Astrocyte (in vitro differentiated cells and primary cell): ENCODE results near the gene DNAI4. TPM values are rescaled to one million over a fixed set of nuclear protein-coding genes. Genes with fewer than 3 reads are reported as not detected.
"Not testable (repeated sequence)": the region's sequence is repeated elsewhere in the genome, so short reads cannot be mapped to it uniquely, and the experiment has no call there.

Experiments used
- DNase-seq: peaks from one replicate; pipeline ENCODE4 v3.0.0-alpha.2; 2010; ENCODE audit warnings: low read depth
- FAIRE-seq: peaks from 2 replicates; lab custom pipeline; 2011; peaks lifted over from hg19 to GRCh38; lab: Jason Lieb, UNC
- H2AFZ ChIP-seq: 2 replicates; pipeline ENCODE4 v1.6.0; 2012; ENCODE audit warnings: low read depth, low read length, inconsistent platforms
- H3K27ac ChIP-seq: 2 replicates; pipeline ENCODE4 v1.5.1; 2011; ENCODE audit warnings: low read depth, low read length, inconsistent platforms
- H3K27me3 ChIP-seq: 2 replicates; pipeline ENCODE4 v1.6.0; 2011; ENCODE audit warnings: low read length, inconsistent platforms; ENCODE audit not compliant: insufficient read depth
- H3K36me3 ChIP-seq: 2 replicates; pipeline ENCODE4 v1.5.1; 2011; ENCODE audit warnings: low read length, inconsistent platforms; ENCODE audit not compliant: insufficient read depth
- H3K4me1 ChIP-seq: 2 replicates; pipeline ENCODE4 v1.5.1; 2011; ENCODE audit warnings: low read length, inconsistent platforms; ENCODE audit not compliant: insufficient read depth
- H3K4me2 ChIP-seq: 2 replicates; pipeline ENCODE4 v1.6.0; 2012; ENCODE audit warnings: low read length, inconsistent platforms
- H3K4me3 ChIP-seq: 2 replicates; pipeline ENCODE4 v1.5.1; 2011; ENCODE audit warnings: low read depth, mild to moderate bottlenecking, low read length, inconsistent platforms; ENCODE audit not compliant: insufficient read depth
- H3K79me2 ChIP-seq: 2 replicates; pipeline ENCODE4 v1.6.0; 2012; ENCODE audit warnings: mild to moderate bottlenecking, low read length, inconsistent platforms; ENCODE audit not compliant: insufficient read depth
- H3K9ac ChIP-seq: 2 replicates; pipeline ENCODE4 v1.6.0; 2012; ENCODE audit warnings: mild to moderate bottlenecking, low read length, inconsistent platforms
- H3K9me3 ChIP-seq: 2 replicates; pipeline ENCODE4 v1.5.1; 2012; ENCODE audit warnings: low read depth, mild to moderate bottlenecking, low read length, inconsistent platforms; ENCODE audit not compliant: insufficient read depth
- H4K20me1 ChIP-seq: 2 replicates; pipeline ENCODE4 v1.6.0; 2012; ENCODE audit warnings: low read length, inconsistent platforms; ENCODE audit not compliant: insufficient read depth
- H3K27ac Mint-ChIP-seq: one replicate; pipeline ENCODE4 v1.8.0; 2021; ENCODE audit warnings: mild to moderate bottlenecking, mixed read lengths; ENCODE audit not compliant: unreplicated experiment
- H3K27me3 Mint-ChIP-seq: one replicate; pipeline ENCODE4 v1.8.0; 2021; ENCODE audit warnings: low read depth, mixed read lengths; ENCODE audit not compliant: unreplicated experiment
- H3K36me3 Mint-ChIP-seq: one replicate; pipeline ENCODE4 v1.8.0; 2021; ENCODE audit warnings: low read depth, mixed read lengths; ENCODE audit not compliant: unreplicated experiment
- H3K4me1 Mint-ChIP-seq: one replicate; pipeline ENCODE4 v1.8.0; 2021; ENCODE audit warnings: low read depth, mixed read lengths; ENCODE audit not compliant: unreplicated experiment
- H3K4me3 Mint-ChIP-seq: one replicate; pipeline ENCODE4 v1.8.0; 2021; ENCODE audit warnings: mild to moderate bottlenecking, moderate library complexity, mixed read lengths; ENCODE audit not compliant: unreplicated experiment
- H3K9me3 Mint-ChIP-seq: one replicate; pipeline ENCODE4 v1.8.0; 2021; ENCODE audit warnings: mild to moderate bottlenecking, mixed read lengths; ENCODE audit not compliant: unreplicated experiment
- EZH2 ChIP-seq: IDR thresholded peaks from 2 replicates; pipeline ENCODE4 v1.6.1; 2012; ENCODE audit warnings: mild to moderate bottlenecking, low read length, inconsistent platforms; ENCODE audit not compliant: insufficient read depth
- total RNA-seq: library from RNA; stranded (reverse); gene quantifications from 2 replicates; pipeline ENCODE4 v1.2.1, GENCODE V29; 2021
- TF ChIP-seq, protein P1 (sequence below): IDR thresholded peaks from 2 replicates; pipeline ENCODE4 v1.5.1; 2011; ENCODE audit warnings: low read depth, mild to moderate bottlenecking, inconsistent platforms, low read length, moderate library complexity; ENCODE audit not compliant: insufficient read depth

DNAI4 gene
- total RNA-seq, 1 donor from 2014 or later, result 7.7 TPM

DNA sequence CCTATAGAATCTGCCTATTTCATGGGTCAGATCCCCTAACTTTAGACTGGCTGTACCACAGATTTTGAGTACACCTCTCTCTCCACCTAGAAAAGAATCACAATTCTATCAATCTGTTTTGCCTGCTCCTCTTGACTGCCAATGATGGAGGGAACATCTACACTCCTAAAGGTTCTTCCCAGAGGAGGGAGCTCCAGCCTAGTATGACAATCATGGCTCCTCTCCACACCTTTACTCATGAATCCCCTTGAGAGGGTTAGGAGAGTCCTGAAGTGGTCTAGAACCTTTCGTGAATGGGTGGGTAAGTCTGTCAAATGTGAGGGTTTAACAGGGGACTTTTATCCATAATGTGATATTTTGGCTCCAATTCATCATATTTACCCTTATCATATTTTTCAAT, 48.0 kb downstream of the DNAI4 start:
- Histone ChIP-seq H3K9me3 (no peaks in the 10 kb centered on the region), H3K36me3 (no peaks in the 10 kb centered on the region), H4K20me1 (no peaks in the 10 kb centered on the region), H3K9ac (no peak overlapping the region), H3K79me2 (no peaks in the 10 kb centered on the region), H3K4me1 (no peaks in the 10 kb centered on the region), H3K4me2 (no peak overlapping the region), H3K27ac (no peak overlapping the region), H3K4me3 (no peak overlapping the region), H2AFZ (no peak overlapping the region), H3K27me3 (no peaks in the 10 kb centered on the region)
- TF ChIP-seq, protein P1, sequence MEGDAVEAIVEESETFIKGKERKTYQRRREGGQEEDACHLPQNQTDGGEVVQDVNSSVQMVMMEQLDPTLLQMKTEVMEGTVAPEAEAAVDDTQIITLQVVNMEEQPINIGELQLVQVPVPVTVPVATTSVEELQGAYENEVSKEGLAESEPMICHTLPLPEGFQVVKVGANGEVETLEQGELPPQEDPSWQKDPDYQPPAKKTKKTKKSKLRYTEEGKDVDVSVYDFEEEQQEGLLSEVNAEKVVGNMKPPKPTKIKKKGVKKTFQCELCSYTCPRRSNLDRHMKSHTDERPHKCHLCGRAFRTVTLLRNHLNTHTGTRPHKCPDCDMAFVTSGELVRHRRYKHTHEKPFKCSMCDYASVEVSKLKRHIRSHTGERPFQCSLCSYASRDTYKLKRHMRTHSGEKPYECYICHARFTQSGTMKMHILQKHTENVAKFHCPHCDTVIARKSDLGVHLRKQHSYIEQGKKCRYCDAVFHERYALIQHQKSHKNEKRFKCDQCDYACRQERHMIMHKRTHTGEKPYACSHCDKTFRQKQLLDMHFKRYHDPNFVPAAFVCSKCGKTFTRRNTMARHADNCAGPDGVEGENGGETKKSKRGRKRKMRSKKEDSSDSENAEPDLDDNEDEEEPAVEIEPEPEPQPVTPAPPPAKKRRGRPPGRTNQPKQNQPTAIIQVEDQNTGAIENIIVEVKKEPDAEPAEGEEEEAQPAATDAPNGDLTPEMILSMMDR, result no peak
- TF ChIP-seq EZH2, result no peak
- FAIRE-seq, result no peak
- no peak overlapping the region for H3K4me3 Mint-ChIP-seq
- no peaks in the 10 kb centered on the region for H3K4me1 Mint-ChIP-seq
- no peak for DNase-seq
- H3K27ac Mint-ChIP-seq, result no peak overlapping the region
- H3K36me3 Mint-ChIP-seq, result peaks cover 14% of the 10 kb centered on the region
- H3K27me3 Mint-ChIP-seq, result no peaks in the 10 kb centered on the region
- peaks cover 6% of the 10 kb centered on the region for H3K9me3 Mint-ChIP-seq

DNA sequence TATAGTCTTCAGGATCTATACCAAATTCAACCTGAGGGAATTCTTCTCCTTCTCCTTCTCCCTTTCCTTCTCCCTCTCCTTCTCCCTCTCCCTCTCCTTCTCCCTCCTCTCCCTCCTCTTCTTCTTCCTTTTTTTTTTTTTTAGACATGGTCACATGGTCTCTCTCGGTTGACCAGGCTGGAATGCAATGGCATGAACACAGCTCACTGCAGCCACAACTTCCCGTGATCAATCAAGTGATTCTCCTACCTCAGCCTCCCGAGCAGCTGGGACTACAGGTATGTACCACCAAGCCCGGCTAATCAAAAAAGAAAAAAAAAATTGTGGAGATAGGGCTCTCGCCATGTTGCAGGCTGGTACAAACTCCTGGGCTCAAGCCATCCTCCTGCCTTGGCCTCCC, 51.5 kb downstream of the DNAI4 start:
- no peaks in the 10 kb centered on the region for H3K9me3 Mint-ChIP-seq
- Histone ChIP-seq H3K27ac (no peak overlapping the region), H3K27me3 (no peaks in the 10 kb centered on the region), H3K9me3 (no peaks in the 10 kb centered on the region), H3K4me3 (no peak overlapping the region), H4K20me1 (no peaks in the 10 kb centered on the region), H3K4me1 (no peaks in the 10 kb centered on the region), H3K36me3 (no peaks in the 10 kb centered on the region), H3K9ac (no peak overlapping the region), H3K4me2 (no peak overlapping the region), H2AFZ (no peak overlapping the region), H3K79me2 (no peaks in the 10 kb centered on the region)
- H3K4me1 Mint-ChIP-seq, result no peaks in the 10 kb centered on the region
- H3K27me3 Mint-ChIP-seq, result no peaks in the 10 kb centered on the region
- no peak overlapping the region for H3K4me3 Mint-ChIP-seq
- H3K27ac Mint-ChIP-seq, result no peak overlapping the region
- TF ChIP-seq, protein P1, result no peak
- no peak for TF ChIP-seq EZH2
- FAIRE-seq, result no peak
- no peak for DNase-seq
- H3K36me3 Mint-ChIP-seq, result peaks cover under 1% of the 10 kb centered on the region

DNA sequence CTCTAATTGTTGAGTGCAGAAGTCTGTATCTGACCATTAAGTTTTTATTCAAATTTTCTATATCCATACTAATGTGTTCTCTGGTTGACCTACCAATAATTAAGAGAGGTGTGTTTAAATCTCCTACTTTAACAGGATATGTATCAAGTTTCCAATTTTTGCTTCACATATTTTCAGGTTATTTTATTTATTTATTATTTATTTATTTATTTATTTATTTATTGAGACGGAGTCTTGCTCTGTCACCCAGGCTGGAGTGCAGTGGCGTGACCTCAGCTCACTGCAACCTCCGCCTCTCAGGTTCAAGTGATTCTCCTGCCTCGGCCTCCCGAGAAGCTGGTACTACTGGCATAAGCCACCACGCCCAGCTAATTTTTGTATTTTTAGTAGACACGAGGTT, 52.6 kb downstream of the DNAI4 start:
- H3K4me3 ChIP-seq, H3K36me3 ChIP-seq, H3K4me1 Mint-ChIP-seq, H3K4me1 ChIP-seq, H3K4me3 Mint-ChIP-seq, H3K9me3 Mint-ChIP-seq, H4K20me1 ChIP-seq, H3K36me3 Mint-ChIP-seq, H3K27ac ChIP-seq, H3K4me2 ChIP-seq, H3K27ac Mint-ChIP-seq, H3K27me3 ChIP-seq, H3K9ac ChIP-seq, H3K79me2 ChIP-seq, FAIRE-seq, H3K27me3 Mint-ChIP-seq, H2AFZ ChIP-seq, DNase-seq, H3K9me3 ChIP-seq: not testable (repeated sequence)
